ENCODE results near the gene SRRM2.

SRRM2 gene

GRCh38 chr16:2767140-2767731 lies 14.8 kb downstream of the SRRM2 start:
- TF ChIP-seq, protein P1, sequence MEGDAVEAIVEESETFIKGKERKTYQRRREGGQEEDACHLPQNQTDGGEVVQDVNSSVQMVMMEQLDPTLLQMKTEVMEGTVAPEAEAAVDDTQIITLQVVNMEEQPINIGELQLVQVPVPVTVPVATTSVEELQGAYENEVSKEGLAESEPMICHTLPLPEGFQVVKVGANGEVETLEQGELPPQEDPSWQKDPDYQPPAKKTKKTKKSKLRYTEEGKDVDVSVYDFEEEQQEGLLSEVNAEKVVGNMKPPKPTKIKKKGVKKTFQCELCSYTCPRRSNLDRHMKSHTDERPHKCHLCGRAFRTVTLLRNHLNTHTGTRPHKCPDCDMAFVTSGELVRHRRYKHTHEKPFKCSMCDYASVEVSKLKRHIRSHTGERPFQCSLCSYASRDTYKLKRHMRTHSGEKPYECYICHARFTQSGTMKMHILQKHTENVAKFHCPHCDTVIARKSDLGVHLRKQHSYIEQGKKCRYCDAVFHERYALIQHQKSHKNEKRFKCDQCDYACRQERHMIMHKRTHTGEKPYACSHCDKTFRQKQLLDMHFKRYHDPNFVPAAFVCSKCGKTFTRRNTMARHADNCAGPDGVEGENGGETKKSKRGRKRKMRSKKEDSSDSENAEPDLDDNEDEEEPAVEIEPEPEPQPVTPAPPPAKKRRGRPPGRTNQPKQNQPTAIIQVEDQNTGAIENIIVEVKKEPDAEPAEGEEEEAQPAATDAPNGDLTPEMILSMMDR (conservative IDR thresholded peaks at IDR 0.05; ENCODE audit: low read length), result no peak
- TF ChIP-seq EZH2phosphoT487 (IDR thresholded peaks at IDR 0.05; ENCODE audit: borderline replicate concordance), result no peak
- no peak overlapping the region for H2AFZ ChIP-seq (ENCODE audit: low read length)
- H3K9me3 ChIP-seq (ENCODE audit: insufficient read depth, low read depth, low read length), result no peaks in the 10 kb centered on the region
- H3K9me2 ChIP-seq (replicated peaks; ENCODE audit: low read depth, low read length), result no peaks in the 10 kb centered on the region
- H3K4me2 ChIP-seq (ENCODE audit: low read depth, low read length, poor library complexity, severe bottlenecking), result no peak overlapping the region
- H3K4me3 ChIP-seq (ENCODE audit: low read length, poor library complexity, severe bottlenecking), result no peak overlapping the region
- peaks cover 85% of the 10 kb centered on the region; the same call in 1 of the 2 replicates for H3K36me3 ChIP-seq (ENCODE audit: insufficient read depth, low read length)
- H3F3A ChIP-seq (ENCODE audit: low read depth), result no peaks in the 10 kb centered on the region
- H3K27me3 ChIP-seq (ENCODE audit: insufficient read depth, low read length, poor library complexity, severe bottlenecking), result no peaks in the 10 kb centered on the region
- no peak overlapping the region for H3K9ac ChIP-seq (ENCODE audit: low read depth, low read length, poor library complexity, severe bottlenecking)
- peaks cover 23% of the 10 kb centered on the region; the same call in 1 of the 2 replicates for H3K79me2 ChIP-seq (ENCODE audit: insufficient read depth, low read length)
- H4K20me1 ChIP-seq (ENCODE audit: insufficient read depth, low read length, poor library complexity, severe bottlenecking), result peaks cover 17% of the 10 kb centered on the region
- H3K4me1 ChIP-seq (ENCODE audit: insufficient read depth, low read length, poor library complexity, severe bottlenecking), result no peaks in the 10 kb centered on the region

- Histone ChIP-seq H3K79me2 (ENCODE audit: insufficient read depth, low read length) (peaks cover 20% of the 10 kb centered on the region; the same call in 1 of the 2 replicates), H3K36me3 (ENCODE audit: insufficient read depth, low read length) (peaks cover 78% of the 10 kb centered on the region; the same call in 1 of the 2 replicates), H3K9me2 (replicated peaks; ENCODE audit: low read depth, low read length) (no peaks in the 10 kb centered on the region), H2AFZ (ENCODE audit: low read length) (no peak overlapping the region), H3K4me1 (ENCODE audit: insufficient read depth, low read length, poor library complexity, severe bottlenecking) (no peaks in the 10 kb centered on the region), H3K4me3 (ENCODE audit: low read length, poor library complexity, severe bottlenecking) (no peak overlapping the region), H3F3A (ENCODE audit: low read depth) (no peaks in the 10 kb centered on the region), H3K27me3 (ENCODE audit: insufficient read depth, low read length, poor library complexity, severe bottlenecking) (no peaks in the 10 kb centered on the region), H3K9me3 (ENCODE audit: insufficient read depth, low read depth, low read length) (no peaks in the 10 kb centered on the region), H3K9ac (ENCODE audit: low read depth, low read length, poor library complexity, severe bottlenecking) (no peak overlapping the region), H4K20me1 (ENCODE audit: insufficient read depth, low read length, poor library complexity, severe bottlenecking) (peaks cover 17% of the 10 kb centered on the region), H3K4me2 (ENCODE audit: low read depth, low read length, poor library complexity, severe bottlenecking) (no peak overlapping the region)
- TF ChIP-seq, protein P1 (conservative IDR thresholded peaks at IDR 0.05; ENCODE audit: low read length), result no peak
- TF ChIP-seq EZH2phosphoT487 (IDR thresholded peaks at IDR 0.05; ENCODE audit: borderline replicate concordance), result no peak
These were observed 15.5 kb downstream of the SRRM2 start for GRCh38 chr16:2767891-2768290.

DNA sequence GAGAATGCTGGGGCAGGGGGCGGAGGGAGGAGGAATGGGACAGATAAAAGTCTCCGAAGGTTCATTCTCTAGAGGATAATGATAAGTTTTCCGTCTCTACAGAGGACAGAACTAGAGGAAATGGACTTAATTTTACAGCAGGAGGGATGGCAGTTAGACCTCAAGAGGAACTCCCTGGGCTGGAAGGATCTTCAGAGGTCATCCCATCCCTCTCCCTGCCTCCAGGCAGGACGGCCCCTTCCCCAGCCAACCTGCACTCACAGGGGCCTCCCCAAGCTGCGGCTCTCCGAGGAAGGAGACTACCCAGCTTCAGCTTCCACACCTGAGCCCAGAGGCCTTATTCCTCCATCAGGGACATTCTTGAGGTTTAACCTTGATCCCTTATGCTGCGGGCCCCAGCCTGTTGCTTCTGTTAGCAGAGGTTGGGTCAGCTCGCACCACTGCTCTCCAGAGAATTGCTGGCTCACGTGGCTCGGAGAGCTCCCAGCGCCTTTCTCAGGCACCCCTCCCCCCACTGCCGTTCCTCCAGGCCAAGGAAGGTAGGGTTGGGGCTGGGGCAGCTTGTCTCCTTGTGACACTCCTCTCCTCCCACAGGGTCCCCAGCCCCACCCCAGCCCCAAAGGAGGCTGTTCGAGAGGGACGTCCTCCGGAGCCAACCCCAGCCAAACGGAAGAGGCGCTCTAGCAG lies 16.1 kb downstream of the SRRM2 start:
- Histone ChIP-seq H2AFZ (ENCODE audit: low read length) (no peak overlapping the region), H3K4me2 (ENCODE audit: low read depth, low read length, poor library complexity, severe bottlenecking) (no peak overlapping the region), H3K79me2 (ENCODE audit: insufficient read depth, low read length) (peaks cover 18% of the 10 kb centered on the region; the same call in 1 of the 2 replicates), H3K4me1 (ENCODE audit: insufficient read depth, low read length, poor library complexity, severe bottlenecking) (no peaks in the 10 kb centered on the region), H4K20me1 (ENCODE audit: insufficient read depth, low read length, poor library complexity, severe bottlenecking) (peaks cover 16% of the 10 kb centered on the region), H3K9me3 (ENCODE audit: insufficient read depth, low read depth, low read length) (no peaks in the 10 kb centered on the region), H3K36me3 (ENCODE audit: insufficient read depth, low read length) (peaks cover 76% of the 10 kb centered on the region; the same call in 1 of the 2 replicates), H3F3A (ENCODE audit: low read depth) (no peaks in the 10 kb centered on the region), H3K27me3 (ENCODE audit: insufficient read depth, low read length, poor library complexity, severe bottlenecking) (no peaks in the 10 kb centered on the region), H3K4me3 (ENCODE audit: low read length, poor library complexity, severe bottlenecking) (no peak overlapping the region), H3K9me2 (replicated peaks; ENCODE audit: low read depth, low read length) (no peaks in the 10 kb centered on the region), H3K9ac (ENCODE audit: low read depth, low read length, poor library complexity, severe bottlenecking) (no peak overlapping the region)
- TF ChIP-seq, protein P1 (conservative IDR thresholded peaks at IDR 0.05; ENCODE audit: low read length), result no peak
- no peak for TF ChIP-seq EZH2phosphoT487 (IDR thresholded peaks at IDR 0.05; ENCODE audit: borderline replicate concordance)
